Progenitor cell of endocrine pancreas (in vitro differentiated cells): ENCODE results near the gene RALGPS2. TPM values are rescaled to one million over a fixed set of nuclear protein-coding genes. Genes with fewer than 3 reads are reported as not detected.

Experiments
- DNase-seq: peaks from one replicate; pipeline ENCODE4 v3.0.0; 2021; ENCODE audit warnings: low spot score; ENCODE audit not compliant: unreplicated experiment
- H3K27ac Mint-ChIP-seq: 2 replicates; pipeline ENCODE4 v1.8.0; 2021; ENCODE audit warnings: mild to moderate bottlenecking, moderate library complexity, mixed read lengths
- H3K27me3 Mint-ChIP-seq: 2 replicates; pipeline ENCODE4 v1.8.0; 2021; ENCODE audit warnings: mixed read lengths
- H3K36me3 Mint-ChIP-seq: 2 replicates; pipeline ENCODE4 v1.8.0; 2022; ENCODE audit warnings: mixed read lengths; ENCODE audit not compliant: insufficient read depth
- H3K4me1 Mint-ChIP-seq: 2 replicates; pipeline ENCODE4 v1.8.0; 2021; ENCODE audit warnings: low read depth, mixed read lengths
- H3K4me3 Mint-ChIP-seq: 2 replicates; pipeline ENCODE4 v1.8.0; 2021; ENCODE audit warnings: low read depth, mild to moderate bottlenecking, moderate library complexity, mixed read lengths
- H3K9me3 Mint-ChIP-seq: 2 replicates; pipeline ENCODE4 v1.8.0; 2021; ENCODE audit warnings: low read depth, mixed read lengths
- CTCF ChIP-seq: fragments of 200-600 bp; sonication (generic); IDR thresholded peaks from one replicate; pipeline ENCODE4 v1.5.0; 2021; ENCODE audit warnings: antibody characterized with exemption, mild to moderate bottlenecking; ENCODE audit not compliant: unreplicated experiment
- total RNA-seq: library from RNA; stranded (reverse); gene quantifications from 2 replicates; pipeline ENCODE4 v1.2.1, GENCODE V29; 2021

RALGPS2 gene
- total RNA-seq, 1 donor from 2014 or later: 58.9 TPM

GRCh38 chr1:178926046-178926445 lies 201.0 kb downstream of the RALGPS2 start:
- Mint-ChIP-seq H3K9me3 (peaks cover 14% of the 10 kb centered on the region), H3K36me3 (peaks cover 27% of the 10 kb centered on the region), H3K4me3 (no peak overlapping the region), H3K4me1 (peaks cover 6% of the 10 kb centered on the region), H3K27ac (no peak overlapping the region), H3K27me3 (no peaks in the 10 kb centered on the region)
- DNase-seq: no peak
- no peak for TF ChIP-seq CTCF

GRCh38 chr1:178927003-178927402 lies 202.0 kb downstream of the RALGPS2 start:
- peaks cover 14% of the 10 kb centered on the region for H3K9me3 Mint-ChIP-seq
- H3K36me3 Mint-ChIP-seq: peaks cover 26% of the 10 kb centered on the region
- DNase-seq: no peak
- H3K4me3 Mint-ChIP-seq: no peak overlapping the region
- H3K4me1 Mint-ChIP-seq: peaks cover 6% of the 10 kb centered on the region
- H3K27me3 Mint-ChIP-seq: no peaks in the 10 kb centered on the region
- no peak for TF ChIP-seq CTCF
- H3K27ac Mint-ChIP-seq: no peak overlapping the region

DNA sequence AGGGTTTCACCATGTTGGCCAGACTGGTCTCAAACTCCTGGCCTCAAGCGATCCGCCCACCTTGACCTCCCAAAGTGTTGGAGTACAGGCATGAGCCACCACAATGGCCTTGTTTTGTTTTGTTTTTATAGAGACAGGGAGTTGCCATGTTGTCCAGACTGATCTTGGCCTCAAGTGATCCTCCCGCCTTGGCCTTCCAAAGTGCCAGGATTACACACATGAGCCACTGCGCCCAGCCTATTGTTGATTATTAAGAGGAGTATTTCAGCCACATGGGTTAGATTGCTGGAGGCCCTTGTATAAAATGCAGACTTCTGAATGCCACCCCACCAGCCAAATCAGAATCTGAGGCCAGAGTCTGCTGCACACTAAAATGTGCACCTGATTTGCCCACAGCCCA lies 203.0 kb downstream of the RALGPS2 start:
- no peak for DNase-seq
- no peak for TF ChIP-seq CTCF
- Mint-ChIP-seq H3K4me1 (peaks cover 6% of the 10 kb centered on the region), H3K36me3 (peaks cover 21% of the 10 kb centered on the region), H3K9me3 (peaks cover 14% of the 10 kb centered on the region), H3K4me3 (no peak overlapping the region), H3K27ac (no peak overlapping the region), H3K27me3 (no peaks in the 10 kb centered on the region)

- Mint-ChIP-seq H3K27ac (peak overlapping the region; percentile 1), H3K27me3 (no peaks in the 10 kb centered on the region), H3K4me3 (no peak overlapping the region), H3K4me1 (peaks cover 6% of the 10 kb centered on the region), H3K36me3 (peaks cover 14% of the 10 kb centered on the region), H3K9me3 (peaks cover 10% of the 10 kb centered on the region)
- TF ChIP-seq CTCF: no peak
- no peak for DNase-seq
Observed at GRCh38 chr1:178928976-178929375, 203.9 kb downstream of the RALGPS2 start.

- Mint-ChIP-seq H3K9me3 (no peaks in the 10 kb centered on the region), H3K4me3 (no peak overlapping the region), H3K27me3 (no peaks in the 10 kb centered on the region), H3K27ac (peak overlapping the region; percentile 42), H3K4me1 (peaks cover 6% of the 10 kb centered on the region), H3K36me3 (no peaks in the 10 kb centered on the region)
- no peak for DNase-seq
- TF ChIP-seq CTCF: no peak
Observed at GRCh38 chr1:178931858-178932551, 207.0 kb downstream of the RALGPS2 start.
